C4-2B (cell line): ENCODE results near the gene DUS2.

Source experiments
- CTCF ChIP-seq: fragments of 450-650 bp; conservative IDR thresholded peaks from 2 replicates; pipeline ENCODE4 v1.5.1; 2017; ENCODE audit warnings: mild to moderate bottlenecking
- ZFX ChIP-seq: fragments of 450-650 bp; IDR thresholded peaks from 2 replicates; pipeline ENCODE4 v1.6.1; 2017

GRCh38 chr16:68031951-68032350 is 8.9 kb downstream of the DUS2 start:
- no peak for TF ChIP-seq CTCF
- TF ChIP-seq ZFX: no peak
